Measurements from ENCODE around the gene BANP. TPM values are rescaled to one million over a fixed set of nuclear protein-coding genes. Genes with fewer than 3 reads are reported as not detected.
"Not testable (repeated sequence)": the region's sequence is repeated elsewhere in the genome, so short reads cannot be mapped to it uniquely, and the experiment has no call there.

The BANP gene
- 10 to 100 TPM; 26.8 to 31.0 TPM for total RNA-seq

- ChIA-PET POLR2A (interaction anchor here (0.6 to 1.4 kb wide), 3 partner anchors 56 to 185 kb away, joined by 3 to 6 read pairs (median 5); partner anchors contain the start of gene KLHDC4), CTCF (no interaction called here)
These were observed at the start of gene BANP for GRCh38 chr16:87950765-87951551. Gene BANP, plus strand, starts transcription at chr16:87951434. Its CDS starts 23,682 bp downstream, at chr16:87975116.

GRCh38 chr16:87904963-87905362 is 46.3 kb upstream of the BANP start:
- CTCF ChIA-PET = interaction anchor here (1.7 kb wide), 1 partner anchor 126 kb away, joined by 6 read pairs; no protein-coding TSS in a partner anchor
- POLR2A ChIA-PET = not testable (repeated sequence)

GRCh38 chr16:87905521-87905920 is 45.7 kb upstream of the BANP start:
- POLR2A ChIA-PET = not testable (repeated sequence)
- CTCF ChIA-PET = interaction anchor here (1.1 to 1.7 kb wide), 3 partner anchors 28 to 126 kb away, joined by 3 to 6 read pairs (median 5); no protein-coding TSS in a partner anchor

GRCh38 chr16:87908101-87908500 is 43.1 kb upstream of the BANP start:
- CTCF ChIA-PET = interaction anchor here (0.7 to 1.5 kb wide), 2 partner anchors 17 to 129 kb away, joined by 3 to 11 read pairs; no protein-coding TSS in a partner anchor
- POLR2A ChIA-PET = not testable (repeated sequence)

GRCh38 chr16:87909203-87909935 is 41.9 kb upstream of the BANP start:
- CTCF ChIA-PET = interaction anchor here (0.6 to 1.9 kb wide), 13 partner anchors 8 to 138 kb away, joined by 3 to 11 read pairs (median 4); partner anchors contain the start of gene SLC7A5
- POLR2A ChIA-PET = not testable (repeated sequence)

- CTCF ChIA-PET = interaction anchor here (1.5 to 1.8 kb wide), 2 partner anchors 16 to 35 kb away, joined by 4 to 5 read pairs; no protein-coding TSS in a partner anchor
- POLR2A ChIA-PET = not testable (repeated sequence)
These were observed 40.0 kb upstream of the BANP start for GRCh38 chr16:87911106-87911763.

- POLR2A ChIA-PET, CTCF ChIA-PET: not testable (repeated sequence)
These were observed 38.5 kb upstream of the BANP start for GRCh38 chr16:87912691-87913090.

- POLR2A ChIA-PET, CTCF ChIA-PET: not testable (repeated sequence)
These were observed 37.1 kb upstream of the BANP start for GRCh38 chr16:87914021-87914725.

GRCh38 chr16:87914812-87915211 is 36.4 kb upstream of the BANP start:
- ChIA-PET POLR2A (interaction anchor here (0.7 to 1.2 kb wide), 2 partner anchors 41 to 61 kb away, joined by 3 read pairs; no protein-coding TSS in a partner anchor), CTCF (no interaction called here)

- POLR2A ChIA-PET = no interaction called here
- CTCF ChIA-PET = no interaction called here
These were observed 33.7 kb upstream of the BANP start for GRCh38 chr16:87917503-87917902.

- CTCF ChIA-PET = no interaction called here
- POLR2A ChIA-PET = no interaction called here
These were observed 32.9 kb upstream of the BANP start for GRCh38 chr16:87918338-87918737.

- ChIA-PET POLR2A (no interaction called here), CTCF (no interaction called here)
These were observed 32.2 kb upstream of the BANP start for GRCh38 chr16:87918866-87919680.

GRCh38 chr16:87919681-87919994 is 31.6 kb upstream of the BANP start:
- ChIA-PET POLR2A (no interaction called here), CTCF (no interaction called here)

GRCh38 chr16:87921236-87921773 is 29.9 kb upstream of the BANP start:
- ChIA-PET POLR2A (no interaction called here), CTCF (no interaction called here)

GRCh38 chr16:87922250-87922871 is 28.9 kb upstream of the BANP start:
- ChIA-PET CTCF (no interaction called here), POLR2A (no interaction called here)

GRCh38 chr16:87924041-87924810 is 27.0 kb upstream of the BANP start:
- POLR2A ChIA-PET = no interaction called here

More at GRCh38 chr16:87924041-87924810, 27.0 kb upstream of the BANP start:
- CTCF ChIA-PET = no interaction called here

Measured in activated CD8-positive, alpha-beta memory T cell treated with anti-CD3 and anti-CD28 coated beads for 36 hours (primary cell).